HG03378 (cell line): ENCODE results near the gene XPR1.

Experiments
- ATAC-seq: cut with Tn5 transposase; IDR thresholded peaks from one replicate; pipeline ENCODE4 v1.9.1; 2021; ENCODE audit warnings: mild to moderate bottlenecking, moderate library complexity; ENCODE audit not compliant: unreplicated experiment

The XPR1 gene

DNA sequence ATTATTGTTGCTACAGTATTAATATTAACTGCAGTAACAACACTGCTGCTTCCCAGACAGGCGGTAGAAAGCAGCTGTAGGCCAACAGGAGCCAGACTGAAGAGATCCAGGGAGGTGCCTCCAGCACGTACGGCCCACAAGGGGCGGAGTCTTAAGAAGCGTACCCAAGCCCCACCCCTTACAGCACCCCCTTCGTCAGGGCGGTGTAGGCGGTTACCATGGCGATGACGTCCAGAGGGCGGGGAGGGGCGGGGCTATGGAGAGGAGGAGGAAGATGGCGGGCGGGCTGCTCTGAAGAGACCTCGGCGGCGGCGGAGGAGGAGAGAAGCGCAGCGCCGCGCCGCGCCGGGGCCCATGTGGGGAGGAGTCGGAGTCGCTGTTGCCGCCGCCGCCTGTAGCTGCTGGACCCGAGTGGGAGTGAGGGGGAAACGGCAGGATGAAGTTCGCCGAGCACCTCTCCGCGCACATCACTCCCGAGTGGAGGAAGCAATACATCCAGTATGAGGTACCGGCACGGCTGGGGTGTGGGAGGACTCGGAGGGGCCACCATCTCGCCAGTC, at the start of gene XPR1:
XPR1 (plus strand) TSS at position 257 of the 560 bp plus-strand sequence; CDS start at position 437, 180 bp downstream.
- ATAC-seq, result peak; percentile 89

DNA sequence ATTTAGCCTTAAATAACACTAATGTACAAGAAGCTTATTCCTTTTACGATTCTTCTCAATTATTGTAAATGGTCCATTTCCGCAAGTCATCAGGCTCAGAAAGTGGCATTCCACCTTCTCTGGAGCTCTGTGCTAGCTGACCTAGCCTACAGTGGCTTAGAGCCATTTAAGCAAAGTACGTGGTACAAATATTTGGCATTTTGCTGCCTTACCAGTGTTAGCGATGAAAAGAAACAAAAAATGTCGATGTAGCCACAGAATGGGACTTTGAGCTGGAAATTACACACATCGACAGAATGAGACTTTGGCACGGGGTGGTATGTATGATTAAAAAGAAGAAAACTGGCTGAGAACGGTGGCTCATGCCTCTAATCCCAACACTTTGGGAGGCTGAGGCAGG, 47.0 kb upstream of the XPR1 start:
- no peak for ATAC-seq

DNA sequence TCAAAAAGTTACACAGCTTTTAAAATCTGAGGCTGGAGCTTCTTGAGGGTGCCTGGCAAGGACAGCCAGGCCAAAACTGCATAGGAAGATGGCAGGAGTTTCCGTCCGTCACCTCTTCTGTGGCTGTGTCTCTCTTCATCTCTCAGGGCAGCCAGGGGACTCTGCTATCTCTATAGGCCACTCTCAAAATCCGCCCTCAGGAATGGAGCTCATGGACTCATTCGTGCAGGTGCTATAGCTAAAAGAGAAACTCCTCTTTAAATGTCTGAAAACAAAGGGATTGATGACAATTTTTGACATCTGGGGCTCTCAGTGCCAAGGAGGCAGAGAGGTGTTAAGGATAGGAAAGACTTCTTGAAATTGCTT, 45.8 kb upstream of the XPR1 start:
- no peak for ATAC-seq

DNA sequence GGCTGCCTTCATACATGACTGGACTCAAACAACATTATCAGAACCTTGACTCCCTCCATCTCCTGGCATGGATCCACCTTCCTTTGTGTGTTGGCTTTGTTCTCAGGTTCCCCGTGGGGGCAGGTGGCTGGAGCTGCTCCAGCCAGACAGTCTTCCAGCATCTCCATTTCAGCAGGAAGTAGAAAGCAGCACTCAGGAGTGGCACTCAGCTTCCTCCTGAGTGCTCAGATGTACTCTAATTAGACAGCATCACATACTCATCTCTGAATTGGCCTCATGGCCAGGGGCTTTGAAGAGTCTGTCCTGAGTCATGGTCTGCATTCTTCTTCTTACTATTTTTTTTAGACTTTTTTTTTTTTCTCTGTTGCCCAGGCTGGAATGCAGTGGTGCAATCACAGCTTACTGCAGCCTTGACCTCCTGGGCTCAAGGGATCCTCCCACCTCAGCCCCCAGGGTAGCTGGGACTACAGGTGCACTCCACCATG, 45.1 kb upstream of the XPR1 start:
- no peak for ATAC-seq

DNA sequence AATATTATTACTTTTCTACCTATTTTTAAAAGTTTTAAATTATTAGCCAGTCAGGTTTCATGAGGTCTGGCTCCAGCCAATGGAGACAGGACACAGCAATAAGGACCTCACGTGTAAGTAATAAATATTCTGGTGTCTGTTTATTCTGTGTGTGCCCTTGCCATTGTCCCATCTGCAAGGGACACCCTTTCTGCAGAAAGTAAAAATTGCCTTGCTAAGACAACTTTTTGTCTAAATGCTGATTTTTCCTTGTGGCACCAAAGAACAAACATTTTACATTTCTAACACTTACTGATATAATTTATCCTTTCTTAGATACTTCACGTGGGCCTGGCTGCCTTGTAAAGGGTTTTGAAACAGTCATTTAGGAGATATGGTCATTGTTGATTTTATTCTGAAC, 43.7 kb upstream of the XPR1 start:
- no peak for ATAC-seq

DNA sequence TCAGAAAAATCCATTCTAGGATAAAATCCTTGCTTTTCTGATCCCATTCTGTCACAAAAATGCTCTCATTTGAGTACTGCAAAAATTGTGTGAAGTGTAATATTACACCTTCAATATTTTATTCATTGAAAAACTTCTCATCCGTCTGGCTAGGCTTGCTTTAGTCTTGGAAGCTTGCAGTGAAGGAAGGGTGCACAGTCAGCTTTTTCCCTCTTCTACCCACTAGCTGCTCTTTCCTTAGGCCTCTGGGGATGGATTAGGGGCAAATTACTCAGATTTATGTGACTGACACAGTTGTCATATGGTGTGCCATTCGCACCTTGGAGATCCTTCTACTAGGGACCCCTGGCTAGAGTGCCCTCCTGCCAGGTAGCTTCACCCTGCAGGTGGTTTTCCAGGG, 40.9 kb upstream of the XPR1 start:
- no peak for ATAC-seq

DNA sequence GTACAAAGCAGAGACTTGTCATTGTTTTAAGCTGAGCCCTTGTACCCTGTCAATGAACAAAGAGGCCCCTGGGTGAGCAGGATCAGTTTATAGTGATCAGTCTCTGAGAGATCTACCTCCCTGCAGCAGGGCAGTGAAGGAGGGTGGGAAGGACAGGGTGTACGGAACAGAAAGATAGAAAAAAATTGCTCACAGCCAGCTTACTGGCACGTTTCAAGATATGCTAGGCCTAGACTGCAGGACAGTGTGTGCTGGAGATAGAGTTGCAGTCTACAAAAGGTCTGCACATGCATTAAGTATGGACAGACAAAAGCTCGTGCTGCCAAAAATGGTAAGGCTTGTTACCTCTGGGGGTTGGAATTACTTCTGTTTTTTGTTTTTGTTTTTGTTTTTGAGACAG, 38.4 kb upstream of the XPR1 start:
- ATAC-seq, result no peak

DNA sequence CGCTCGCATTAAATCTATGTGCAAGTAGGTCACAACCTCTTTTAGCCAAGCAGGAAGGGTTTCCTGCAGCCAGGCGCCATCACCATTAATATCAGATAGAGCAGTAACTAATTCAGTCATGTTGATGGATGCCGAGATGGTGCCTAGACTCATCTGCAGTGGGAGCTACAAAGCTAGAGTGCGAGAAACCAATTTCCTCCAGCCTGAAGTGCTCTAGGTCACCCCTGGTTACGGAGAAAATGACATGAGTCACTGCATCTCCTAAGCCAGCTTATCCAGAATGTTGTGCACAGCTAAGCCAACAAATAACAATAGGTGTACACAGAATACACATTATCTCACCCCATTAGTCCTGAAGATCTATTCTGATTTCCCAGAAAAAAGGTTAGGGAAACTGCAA, 37.1 kb upstream of the XPR1 start:
- ATAC-seq, result no peak

DNA sequence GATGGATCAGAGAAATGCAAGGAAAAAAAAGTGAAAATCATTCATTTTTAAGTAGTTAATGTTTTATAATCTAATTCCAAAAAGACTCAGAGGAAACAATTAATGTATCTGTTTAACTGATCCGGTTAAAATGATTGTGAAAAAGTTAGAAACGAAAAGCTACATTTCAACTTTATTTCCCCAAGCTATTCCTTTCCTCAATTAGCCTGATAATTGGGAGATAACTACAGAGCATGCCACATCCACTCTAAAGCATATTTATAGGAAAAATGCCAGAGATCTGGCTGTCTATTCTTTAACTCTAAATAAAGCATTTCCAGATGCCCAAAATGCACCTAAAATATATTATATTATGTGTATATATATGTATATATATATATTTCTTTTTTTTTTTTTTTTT, 35.9 kb upstream of the XPR1 start:
- ATAC-seq, result no peak

DNA sequence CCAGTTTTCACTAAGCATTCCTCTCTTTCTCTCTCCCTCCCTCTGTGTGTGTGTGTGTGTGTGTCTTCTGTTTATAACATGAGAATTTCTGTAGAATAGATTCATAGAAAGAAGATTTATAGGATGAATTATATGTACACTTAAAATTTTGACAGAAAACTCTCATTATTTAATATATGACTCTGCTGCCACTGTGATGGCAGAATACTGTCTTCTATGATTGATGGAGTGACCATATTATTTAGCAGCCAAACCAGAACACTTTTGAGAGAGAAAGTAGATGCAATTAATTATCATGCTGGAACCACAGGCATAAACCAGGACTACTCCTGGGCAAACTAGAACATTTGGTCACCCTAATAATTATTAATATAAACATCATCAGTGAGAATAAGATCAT, 34.3 kb upstream of the XPR1 start:
- ATAC-seq, result no peak

DNA sequence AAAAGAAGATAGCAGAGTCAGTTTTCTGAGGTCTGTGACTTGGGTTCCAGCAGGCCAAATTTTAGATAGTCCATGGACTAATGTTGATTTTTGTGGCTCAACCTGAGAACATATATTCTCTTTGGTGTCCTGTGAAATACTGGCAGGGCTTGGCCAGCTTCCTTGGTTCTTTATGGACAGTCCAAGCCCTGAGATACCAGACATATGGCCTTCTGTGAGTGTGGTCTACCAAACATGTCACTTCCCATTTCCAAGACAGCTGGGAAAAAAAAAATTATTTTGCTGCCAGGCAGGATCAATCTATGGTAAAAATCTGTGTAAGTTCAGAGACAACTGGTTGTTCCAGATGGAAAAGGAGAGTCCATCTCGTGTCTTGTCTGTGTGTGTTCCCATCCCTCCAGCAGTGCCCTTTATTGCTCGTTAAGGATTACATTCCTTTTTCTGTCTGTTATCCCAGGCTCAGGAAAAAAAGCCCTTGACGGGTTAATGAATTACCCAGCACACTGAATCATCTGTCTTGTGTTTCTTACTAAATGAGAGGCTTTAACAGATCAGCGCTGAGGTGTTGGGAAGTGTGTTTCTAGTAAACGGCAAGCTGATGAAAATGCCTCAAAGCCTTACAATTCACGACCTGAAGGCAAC, 33.4 kb upstream of the XPR1 start:
- no peak for ATAC-seq

DNA sequence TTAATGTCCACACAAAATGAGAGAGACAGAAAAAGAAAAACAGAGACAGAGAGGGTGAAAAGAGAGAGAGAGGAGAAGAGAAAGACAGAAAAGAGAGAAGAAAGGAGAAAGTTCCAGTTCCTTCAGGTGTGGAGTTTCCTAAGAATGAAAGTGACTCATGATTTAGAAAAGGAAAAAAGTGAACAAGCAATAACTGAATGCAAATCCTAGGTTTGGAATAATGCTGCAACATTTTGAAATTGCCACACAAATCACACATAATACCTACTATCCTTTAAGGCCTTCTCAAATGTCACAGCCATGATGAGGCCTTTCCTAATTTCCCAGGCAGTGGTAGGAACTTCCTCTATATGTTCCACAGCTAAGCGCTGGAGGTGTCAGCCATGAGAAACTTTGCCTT, 31.5 kb upstream of the XPR1 start:
- ATAC-seq, result no peak

DNA sequence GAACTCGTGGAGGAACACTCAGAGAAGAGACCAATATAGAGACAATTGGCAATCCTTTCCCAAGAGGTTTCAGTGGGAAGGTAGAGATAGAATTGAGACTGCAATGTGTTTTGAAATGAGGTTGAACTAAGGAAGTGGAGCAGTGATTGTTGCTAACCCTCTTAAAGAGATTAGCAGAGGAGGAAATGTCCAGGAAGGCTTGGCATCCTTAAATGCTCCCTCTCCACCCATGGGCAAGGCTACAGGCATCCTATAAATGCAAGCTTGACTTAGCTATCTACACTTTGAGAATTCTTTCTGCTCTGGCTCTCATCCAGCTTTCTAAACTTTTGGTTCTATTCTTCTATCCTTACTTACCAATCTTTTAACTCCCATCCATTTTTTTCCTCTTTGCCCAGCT, 30.3 kb upstream of the XPR1 start:
- no peak for ATAC-seq

DNA sequence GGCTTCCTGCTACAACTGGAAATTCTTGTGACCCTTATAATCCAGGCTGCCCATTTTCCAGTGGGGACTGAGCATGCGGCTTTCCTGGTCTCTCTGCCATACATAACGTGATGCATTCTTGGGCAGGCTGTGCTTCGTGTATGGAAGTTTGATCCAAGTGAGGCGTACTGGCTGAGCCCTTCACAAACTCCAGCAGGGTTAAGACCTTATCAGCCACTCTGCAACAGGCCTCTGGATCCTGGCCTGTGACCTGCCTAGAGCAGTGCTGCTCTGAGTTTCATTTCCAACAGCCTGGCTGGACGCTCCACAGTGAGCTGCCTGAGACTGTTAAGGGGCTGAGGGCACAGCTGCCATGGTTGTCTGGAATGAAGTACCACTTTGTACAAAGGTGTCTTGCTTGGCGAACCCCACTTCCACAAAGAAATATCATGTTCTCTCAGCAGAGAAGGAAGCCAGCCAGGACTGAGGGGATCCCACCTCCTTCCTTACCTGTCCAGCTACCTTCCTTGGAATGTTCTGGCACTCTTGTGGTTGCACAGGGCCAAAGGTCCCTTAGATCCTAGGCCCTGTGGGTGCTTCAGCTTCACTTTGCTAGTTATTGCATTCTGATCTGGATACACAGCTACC, 28.5 kb upstream of the XPR1 start:
- ATAC-seq, result no peak

DNA sequence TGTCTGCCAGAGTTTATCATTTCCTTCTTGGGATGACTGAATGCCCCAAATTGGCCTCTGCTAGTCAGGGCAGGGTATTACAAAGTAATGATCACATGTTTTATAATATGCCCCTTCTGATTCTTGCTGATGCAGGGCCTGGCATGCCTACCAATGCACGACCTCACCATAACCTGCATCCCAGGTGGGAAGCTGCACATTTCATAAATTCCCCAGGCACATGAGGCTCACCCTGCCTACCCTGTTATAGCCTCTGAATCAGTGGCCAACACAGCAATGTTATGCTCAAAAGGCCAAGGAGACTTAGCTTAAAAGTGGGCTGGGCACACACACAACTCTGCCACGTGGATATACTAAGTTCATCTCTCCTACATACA, 28.0 kb upstream of the XPR1 start:
- ATAC-seq, result no peak

DNA sequence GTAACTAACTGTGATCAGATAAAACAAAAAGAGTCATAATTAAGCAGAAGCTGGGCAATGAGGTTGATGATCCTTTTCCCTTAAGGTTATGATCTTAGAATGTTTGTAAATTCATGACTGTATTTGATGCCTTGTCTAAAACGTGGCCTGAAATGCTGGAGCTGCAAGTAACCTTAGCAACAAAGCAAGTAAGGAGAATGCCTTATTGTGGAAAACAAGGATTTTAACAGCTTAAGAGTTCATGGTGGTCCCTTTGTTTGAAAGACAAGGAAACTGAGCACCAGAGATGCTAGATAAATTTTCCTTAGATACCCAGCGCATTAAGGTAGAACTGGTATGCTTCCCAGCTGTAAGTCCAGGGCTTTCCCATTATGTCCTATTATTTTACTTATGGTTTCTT, 25.7 kb upstream of the XPR1 start:
- ATAC-seq, result no peak

DNA sequence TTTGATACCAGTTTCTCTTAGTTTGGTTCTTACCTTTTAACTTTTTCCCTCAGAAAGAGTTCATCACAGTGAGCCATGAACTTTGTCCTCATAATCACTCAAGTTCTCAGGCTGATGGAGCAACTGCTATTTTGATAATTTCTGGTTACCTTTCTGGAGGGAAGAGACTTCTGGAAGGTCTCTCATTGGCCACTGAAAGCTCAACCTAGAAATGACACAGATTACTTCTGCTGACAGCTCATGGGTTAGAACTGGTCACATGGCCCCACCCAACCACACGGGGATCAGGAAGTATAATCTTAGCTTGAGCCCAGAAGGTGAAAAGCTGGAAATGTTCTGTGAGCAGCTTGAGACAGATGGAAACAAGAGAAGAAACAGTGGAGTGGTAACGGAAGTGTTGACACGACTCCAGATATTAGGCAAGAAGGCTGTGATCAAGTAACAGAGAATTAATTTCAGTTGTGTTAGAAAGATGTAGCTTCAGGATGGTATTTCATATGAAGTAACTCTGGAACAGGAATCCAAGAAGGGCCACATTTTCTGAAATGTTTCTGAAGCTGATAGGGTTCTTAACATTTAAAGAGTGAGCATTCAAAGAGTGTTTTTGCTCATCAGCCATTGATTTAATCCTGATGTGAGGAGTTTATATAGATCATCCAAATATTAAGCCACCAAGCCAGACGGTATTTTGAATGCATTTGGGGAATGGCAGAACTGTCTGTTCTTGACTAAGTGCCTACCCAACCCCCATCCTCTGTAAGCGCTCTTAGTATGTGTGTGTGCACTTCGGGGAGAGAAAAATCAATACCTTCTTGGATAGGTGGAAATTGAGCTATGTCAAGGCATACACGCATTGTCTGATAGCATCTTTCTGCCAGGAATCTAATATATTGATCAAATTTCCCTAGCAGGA, 21.9 kb upstream of the XPR1 start:
- no peak for ATAC-seq

DNA sequence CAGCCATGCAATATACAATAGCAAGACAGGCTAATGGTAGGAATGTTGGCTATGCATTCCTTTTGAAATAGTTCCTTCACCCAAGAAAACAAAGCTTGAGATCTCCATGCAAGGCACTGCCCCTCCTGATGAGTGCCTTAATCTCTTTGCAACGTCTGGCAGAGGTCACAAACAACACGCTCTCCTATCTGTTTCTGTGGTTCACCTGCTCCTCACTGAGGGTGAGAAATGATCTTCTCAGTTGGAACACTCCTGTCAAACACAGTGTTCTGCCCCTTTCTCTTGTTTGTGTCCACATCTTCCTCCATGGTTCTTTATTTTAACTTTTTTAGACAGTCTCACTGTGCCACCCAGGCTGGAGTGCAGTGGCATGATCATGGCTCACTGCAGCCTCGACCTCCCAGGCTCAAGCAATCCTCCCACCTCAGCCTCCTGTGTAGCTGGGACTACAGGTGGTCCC, 21.2 kb upstream of the XPR1 start:
- no peak for ATAC-seq

DNA sequence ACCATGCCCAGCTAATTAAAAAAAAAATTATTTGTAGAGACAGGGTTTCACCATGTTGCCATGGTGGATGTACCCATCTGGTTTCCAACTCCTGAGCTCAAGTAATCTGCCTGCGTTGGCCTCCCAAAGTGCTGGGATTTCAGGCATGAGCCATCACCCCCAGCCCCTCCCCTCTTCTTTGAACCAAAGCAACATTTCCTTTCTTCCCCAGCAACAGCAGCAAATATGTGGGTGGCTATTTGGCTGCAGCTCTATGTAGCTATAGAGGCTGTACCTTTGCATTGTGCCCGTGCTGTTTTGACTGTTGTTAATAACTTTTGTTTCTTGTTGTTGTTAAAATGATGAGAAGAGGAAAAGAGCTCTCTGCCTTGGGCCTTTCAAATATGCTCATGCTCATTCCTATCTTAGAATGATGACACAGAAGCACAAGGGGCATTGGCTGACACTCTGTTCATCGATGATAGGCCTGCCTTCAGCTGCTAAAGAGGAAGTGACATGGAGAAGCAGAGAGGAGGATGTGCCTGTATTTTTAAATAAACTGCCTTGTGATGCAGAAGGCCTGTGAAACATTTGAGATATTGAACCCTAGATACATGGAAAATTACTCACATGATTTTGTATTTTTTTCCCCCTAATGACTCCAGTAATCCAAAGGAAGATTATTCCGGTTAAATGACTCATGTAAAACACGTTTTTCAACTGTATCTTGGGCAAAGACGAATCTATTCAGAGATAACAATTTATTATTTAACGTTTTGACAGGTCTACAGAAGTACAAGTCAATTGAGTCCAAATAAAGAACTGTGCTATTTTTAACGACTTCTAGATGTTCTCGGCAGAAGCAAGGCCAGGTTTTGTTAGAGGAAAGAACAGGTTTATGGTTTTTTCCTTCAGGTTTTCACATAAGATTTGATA, 20.5 kb upstream of the XPR1 start:
- no peak for ATAC-seq

DNA sequence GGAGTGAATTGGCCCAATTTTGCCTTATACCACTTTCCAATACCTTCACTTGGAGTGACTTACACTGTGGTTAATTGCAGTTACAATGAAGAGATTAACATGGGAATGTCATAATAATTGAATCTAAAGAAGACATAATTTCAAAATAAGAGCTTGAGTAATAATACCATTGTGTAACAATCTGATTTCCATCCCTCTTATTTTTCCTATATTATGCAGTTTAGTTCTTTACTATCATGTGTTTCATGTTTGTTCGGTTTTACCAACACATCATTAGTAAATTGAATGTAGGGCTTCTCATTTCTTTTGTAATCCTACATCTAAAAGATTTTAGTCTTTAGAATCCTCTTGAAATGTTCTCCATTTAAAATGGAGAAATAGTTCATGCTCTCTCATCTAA, 19.2 kb upstream of the XPR1 start:
- no peak for ATAC-seq

DNA sequence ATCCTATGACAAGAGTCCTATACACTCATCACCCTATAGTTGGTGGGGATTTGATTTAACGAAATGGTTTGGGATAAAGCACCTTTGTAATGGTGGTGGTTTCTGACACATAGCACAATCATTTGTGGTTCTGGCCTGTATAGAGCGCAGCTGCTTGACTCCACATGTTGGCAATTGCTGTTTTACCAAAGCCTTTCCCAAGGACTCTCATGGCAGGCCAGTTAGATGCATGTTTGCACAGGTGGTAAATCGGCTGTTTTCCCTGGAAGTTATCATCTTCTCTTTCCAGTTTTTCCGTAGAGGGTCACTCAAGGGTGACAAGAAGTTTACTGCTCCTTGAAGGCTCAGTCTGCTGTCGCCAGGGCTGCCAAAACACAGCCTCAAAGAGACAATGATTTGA, 17.1 kb upstream of the XPR1 start:
- no peak for ATAC-seq
